Vagina (tissue), 2 donors: ENCODE measurements around the gene AOX1.

Experiments
- CTCF ChIP-seq, 3 experiments: fragments of 450-650 bp in 2 of 3; fragments of 200-600 bp in 1 of 3; sonication (generic) in 1 of 3; IDR thresholded peaks; one replicate each; pipeline ENCODE4 v1.5.1; 2017 to 2019; ENCODE audit warnings: antibody characterized with exemption in 3 of 3, mild to moderate bottlenecking in 2 of 3, moderate library complexity in 2 of 3
- POLR2A ChIP-seq, 2 donors: fragments of 450-650 bp; IDR thresholded peaks; one replicate each; pipeline ENCODE4 v1.6.1; 2017; ENCODE audit warnings: antibody characterized with exemption in 2 of 2, mild to moderate bottlenecking in 2 of 2, moderate library complexity in 2 of 2
- POLR2AphosphoS5 ChIP-seq, 2 donors: sonication (generic); formaldehyde crosslinking; IDR thresholded peaks; one replicate each; pipeline ENCODE4 v1.9.0; 2017; ENCODE audit warnings: antibody characterized with exemption in 2 of 2, mild to moderate bottlenecking in 2 of 2, low read depth in 1 of 2; ENCODE audit not compliant: insufficient read depth in 1 of 2

- TF ChIP-seq CTCF (IDR thresholded peaks at IDR 0.05) (no peak), POLR2A (IDR thresholded peaks at IDR 0.05) (no peak), POLR2AphosphoS5 (IDR thresholded peaks at IDR 0.05; ENCODE audit: insufficient read depth in 1 of 2, low read depth in 1 of 2) (no peak)
These were observed 17.9 kb upstream of the AOX1 start for GRCh38 chr2:200567932-200568331.
